DND-41 (cell line): Measurements from ENCODE around the gene AVL9.

Experiments used
- CTCF ChIP-seq: IDR thresholded peaks from 2 replicates; pipeline ENCODE4 v1.5.1; 2012; ENCODE audit warnings: borderline replicate concordance, low read length, moderate library complexity, mild to moderate bottlenecking; ENCODE audit not compliant: poor library complexity, severe bottlenecking; ENCODE audit errors: extremely low read depth
- EZH2 ChIP-seq: IDR thresholded peaks from 3 replicates; pipeline ENCODE4 v1.6.1; 2012; ENCODE audit warnings: borderline replicate concordance, low read depth, mild to moderate bottlenecking, moderate library complexity, low read length, inconsistent platforms; ENCODE audit not compliant: severe bottlenecking

- TF ChIP-seq CTCF (no peak), EZH2 (no peak)
Observed at GRCh38 chr7:32561613-32562012, 66.3 kb downstream of the AVL9 start.
